ENCODE measurements around the gene PRLR. TPM values are rescaled to one million over a fixed set of nuclear protein-coding genes. Genes with fewer than 3 reads are reported as not detected.

The PRLR gene
- total RNA-seq, 1 experiment from 2014 or later, result 0.59 TPM

DNA sequence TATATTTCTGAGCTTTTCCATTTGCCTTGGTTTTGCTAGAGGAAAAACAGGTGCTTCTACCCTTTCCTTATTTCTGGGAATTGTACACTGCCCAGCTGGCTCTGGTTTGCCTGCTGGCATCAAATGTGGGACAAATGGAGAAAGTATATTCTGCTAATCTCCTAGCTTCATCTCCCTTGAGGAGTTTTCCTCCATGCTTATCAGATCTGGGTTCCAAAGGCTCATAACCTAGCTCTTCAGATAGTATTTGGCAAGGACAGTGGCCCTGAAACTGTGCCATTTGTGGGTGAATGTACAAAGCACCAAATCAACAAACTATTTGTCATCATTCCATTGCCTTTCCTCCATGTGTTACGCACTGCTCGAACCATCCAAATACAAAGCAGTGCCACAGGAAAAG lies 16.2 kb downstream of the PRLR start:
- Mint-ChIP-seq H3K4me1 (ENCODE audit: low read depth, unreplicated experiment) (no peaks in the 10 kb centered on the region), H3K36me3 (ENCODE audit: insufficient read depth, unreplicated experiment) (no peaks in the 10 kb centered on the region), H3K27ac (ENCODE audit: unreplicated experiment) (no peak overlapping the region), H3K27me3 (ENCODE audit: unreplicated experiment) (no peaks in the 10 kb centered on the region), H3K9me3 (ENCODE audit: low read depth, unreplicated experiment) (no peaks in the 10 kb centered on the region), H3K4me3 (ENCODE audit: low read depth, unreplicated experiment) (no peak overlapping the region)
- intact Hi-C loops (cut with micrococcal nuclease; ENCODE audit: unreplicated experiment), result no loop called here
- no TSS peak for BruUV-seq (replicated peaks)
- no peak for TF ChIP-seq CTCF (IDR thresholded peaks at IDR 0.05; ENCODE audit: unreplicated experiment)
- CTCF ChIA-PET, result interaction anchor here (1.4 kb wide), 1 partner anchor 9 kb away, joined by 3 read pairs; no protein-coding TSS in a partner anchor
- no peak for DNase-seq

- no peak for TF ChIP-seq CTCF (IDR thresholded peaks at IDR 0.05; ENCODE audit: unreplicated experiment)
- no peak overlapping the region for H3K27ac Mint-ChIP-seq (ENCODE audit: unreplicated experiment)
- H3K27me3 Mint-ChIP-seq (ENCODE audit: unreplicated experiment), result no peaks in the 10 kb centered on the region
- H3K4me1 Mint-ChIP-seq (ENCODE audit: low read depth, unreplicated experiment), result no peaks in the 10 kb centered on the region
- no peaks in the 10 kb centered on the region for H3K36me3 Mint-ChIP-seq (ENCODE audit: insufficient read depth, unreplicated experiment)
- intact Hi-C loops (cut with micrococcal nuclease; ENCODE audit: unreplicated experiment), result no loop called here
- BruUV-seq (replicated peaks), result no TSS peak
- no peaks in the 10 kb centered on the region for H3K9me3 Mint-ChIP-seq (ENCODE audit: low read depth, unreplicated experiment)
- DNase-seq, result no peak
- H3K4me3 Mint-ChIP-seq (ENCODE audit: low read depth, unreplicated experiment), result no peak overlapping the region
- CTCF ChIA-PET, result interaction anchor here (1.4 kb wide), 1 partner anchor 9 kb away, joined by 3 read pairs; no protein-coding TSS in a partner anchor
Observed at GRCh38 chr5:35213608-35214007, 16.7 kb downstream of the PRLR start.

DNA sequence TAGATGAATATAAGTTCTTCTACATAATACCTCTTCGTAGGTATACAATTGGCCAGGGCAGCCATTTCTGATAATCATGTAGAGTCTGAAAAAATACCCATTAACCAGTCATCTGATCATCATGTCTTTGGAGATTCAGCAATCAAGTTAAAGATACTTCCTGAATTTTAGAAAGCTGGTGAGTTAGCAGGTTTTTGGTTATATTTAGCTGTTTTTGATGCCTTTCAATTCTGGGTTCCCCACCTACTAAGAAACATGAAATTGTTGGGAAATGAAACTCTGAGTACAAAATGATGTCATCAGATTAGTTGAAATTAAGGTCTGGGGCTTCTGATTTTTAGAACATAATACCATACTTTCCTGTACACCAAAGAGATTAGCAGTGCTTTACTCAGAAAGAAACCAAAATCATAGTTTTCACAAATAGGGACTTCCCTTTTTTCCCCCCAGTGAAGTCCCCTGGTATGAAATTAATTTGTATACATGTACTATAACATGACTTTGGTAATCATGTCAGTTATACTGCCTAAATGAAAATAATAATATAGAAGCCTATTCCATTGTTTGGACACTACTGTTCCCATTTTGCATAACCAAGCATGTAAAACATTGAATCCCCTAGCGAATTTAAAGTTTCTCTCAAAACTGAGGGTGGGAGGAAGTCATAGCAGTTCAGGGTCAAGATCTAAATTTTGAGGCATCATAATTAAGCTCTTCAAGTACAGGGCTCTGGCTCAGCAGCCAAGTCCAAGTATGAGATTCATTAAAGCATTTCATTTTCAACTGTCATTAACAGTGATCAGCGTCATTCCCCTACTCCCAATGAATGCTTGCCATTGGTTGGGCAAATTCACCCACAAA lies 17.9 kb downstream of the PRLR start:
- TF ChIP-seq CTCF (IDR thresholded peaks at IDR 0.05; ENCODE audit: unreplicated experiment), result no peak
- CTCF ChIA-PET, result no interaction called here

GRCh38 chr5:35209862-35210261 lies 20.4 kb downstream of the PRLR start:
- intact Hi-C loops (cut with micrococcal nuclease; ENCODE audit: unreplicated experiment), result loop anchor here (10.0 kb wide), 1 partner anchor 255 kb away; no protein-coding TSS in a partner anchor
- H3K36me3 Mint-ChIP-seq (ENCODE audit: insufficient read depth, unreplicated experiment), result no peaks in the 10 kb centered on the region
- H3K27me3 Mint-ChIP-seq (ENCODE audit: unreplicated experiment), result no peaks in the 10 kb centered on the region
- no peaks in the 10 kb centered on the region for H3K9me3 Mint-ChIP-seq (ENCODE audit: low read depth, unreplicated experiment)
- no peak overlapping the region for H3K4me3 Mint-ChIP-seq (ENCODE audit: low read depth, unreplicated experiment)
- DNase-seq, result no peak
- BruUV-seq (replicated peaks), result no TSS peak
- H3K4me1 Mint-ChIP-seq (ENCODE audit: low read depth, unreplicated experiment), result no peaks in the 10 kb centered on the region
- CTCF ChIA-PET, result no interaction called here
- H3K27ac Mint-ChIP-seq (ENCODE audit: unreplicated experiment), result no peak overlapping the region
- TF ChIP-seq CTCF (IDR thresholded peaks at IDR 0.05; ENCODE audit: unreplicated experiment), result no peak

More for the DNA sequence above, 17.9 kb downstream of the PRLR start:
- no TSS peak for BruUV-seq (replicated peaks)
- no peak for DNase-seq
- Mint-ChIP-seq H3K27ac (ENCODE audit: unreplicated experiment) (no peak overlapping the region), H3K4me1 (ENCODE audit: low read depth, unreplicated experiment) (no peaks in the 10 kb centered on the region), H3K4me3 (ENCODE audit: low read depth, unreplicated experiment) (no peak overlapping the region), H3K36me3 (ENCODE audit: insufficient read depth, unreplicated experiment) (no peaks in the 10 kb centered on the region), H3K9me3 (ENCODE audit: low read depth, unreplicated experiment) (no peaks in the 10 kb centered on the region), H3K27me3 (ENCODE audit: unreplicated experiment) (no peaks in the 10 kb centered on the region)
- intact Hi-C loops (cut with micrococcal nuclease; ENCODE audit: unreplicated experiment), result no loop called here

Measured in Calu3 (cell line).